Left forelimb (tissue), 1 donor: ENCODE data around the gene SIN3A.
"Not testable (repeated sequence)": the region's sequence is repeated elsewhere in the genome, so short reads cannot be mapped to it uniquely, and the experiment has no call there.

Source experiments
- DNase-seq: peaks from one replicate; pipeline ENCODE4 v3.0.0-alpha.2; 2018; ENCODE audit warnings: low spot score

Gene SIN3A

GRCh38 chr15:75450307-75451201 is 936 bp downstream of the SIN3A start:
- DNase-seq = peak; percentile 98

GRCh38 chr15:75449585-75450306 is 1.7 kb downstream of the SIN3A start:
- DNase-seq = no peak

GRCh38 chr15:75448171-75448570 is 3.3 kb downstream of the SIN3A start:
- not testable (repeated sequence) for DNase-seq

GRCh38 chr15:75446151-75446550 is 5.3 kb downstream of the SIN3A start:
- no peak for DNase-seq

DNA sequence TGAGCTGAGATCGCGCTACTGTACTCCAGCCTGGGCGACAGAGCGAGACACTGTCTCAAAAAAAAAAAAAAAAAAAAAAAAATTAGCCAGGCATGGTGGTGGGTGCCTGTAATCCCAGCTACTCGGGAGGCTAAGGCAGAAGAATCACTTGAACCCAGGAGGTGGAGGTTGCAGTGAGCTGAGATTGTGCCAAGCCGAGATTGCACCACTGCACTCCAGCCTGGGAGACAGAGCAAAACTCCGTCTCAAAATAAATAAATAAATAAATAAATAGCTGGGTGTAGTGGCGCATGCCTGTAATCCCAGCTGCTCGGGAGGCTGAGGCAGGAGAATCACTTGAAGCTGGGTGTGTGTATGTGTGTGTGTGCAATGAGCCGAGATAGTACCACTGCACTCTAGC is 6.2 kb downstream of the SIN3A start:
- DNase-seq = not testable (repeated sequence)

GRCh38 chr15:75443972-75444453 is 7.5 kb downstream of the SIN3A start:
- DNase-seq = not testable (repeated sequence)

DNA sequence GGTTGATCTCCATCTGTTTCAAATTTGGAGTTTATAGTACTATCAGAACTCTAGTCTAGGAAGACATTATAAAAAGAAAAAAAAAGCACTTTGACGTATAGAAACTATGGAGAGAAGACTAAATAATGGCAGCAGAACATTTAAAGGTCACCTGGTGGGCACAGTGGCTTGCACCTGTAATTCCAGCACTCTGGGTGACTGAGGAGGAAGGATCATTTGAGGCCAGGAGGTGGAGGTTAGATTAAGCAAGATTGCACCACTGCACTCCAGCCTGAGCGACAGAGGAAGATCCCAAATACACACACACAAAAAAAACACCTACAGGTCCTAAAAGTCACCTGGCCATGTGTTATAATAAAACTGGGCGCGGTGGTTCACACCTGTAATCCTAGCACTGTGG is 13.8 kb downstream of the SIN3A start:
- DNase-seq = no peak

- DNase-seq = no peak
These were observed 14.6 kb downstream of the SIN3A start for GRCh38 chr15:75436881-75437280.

DNA sequence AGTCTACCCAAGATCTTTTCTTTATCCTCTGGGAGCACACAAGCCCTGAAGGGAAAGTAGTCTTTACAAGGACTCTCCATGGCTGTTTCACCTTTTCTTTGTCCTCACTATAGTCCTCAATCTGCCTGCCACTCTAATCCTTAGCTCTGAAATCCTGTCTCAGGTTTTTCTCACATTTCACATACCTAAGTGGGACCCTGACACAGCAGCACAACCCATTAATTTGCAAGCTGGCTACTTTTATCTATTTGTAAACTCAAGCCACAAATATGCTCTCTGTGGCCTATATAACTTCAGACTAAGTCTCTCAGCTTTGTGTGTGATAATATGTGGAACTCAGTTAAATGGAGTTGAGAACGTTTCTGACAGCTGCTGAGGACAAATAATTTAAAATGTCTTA is 19.8 kb downstream of the SIN3A start:
- no peak for DNase-seq

DNA sequence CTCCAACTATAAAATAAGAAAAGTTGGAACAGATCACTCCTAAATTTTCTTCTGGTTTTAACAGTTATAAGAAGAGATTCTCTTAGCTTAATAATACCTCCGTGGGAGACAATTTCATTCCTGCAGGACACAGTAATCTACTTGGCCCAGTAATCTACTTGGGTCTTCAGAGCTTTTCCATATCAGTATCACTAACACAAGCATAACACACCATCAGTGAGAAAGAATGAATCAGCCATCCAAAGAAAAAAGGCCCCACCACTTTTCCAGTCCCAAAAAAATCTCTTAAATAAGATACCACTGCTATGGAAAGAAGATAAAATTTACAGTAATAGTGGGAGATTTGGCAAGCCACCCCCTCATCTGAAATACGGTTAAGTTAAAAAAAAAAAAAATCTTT is 20.2 kb downstream of the SIN3A start:
- DNase-seq = no peak

- DNase-seq = no peak
These were observed 21.2 kb downstream of the SIN3A start for GRCh38 chr15:75430259-75430658.

DNA sequence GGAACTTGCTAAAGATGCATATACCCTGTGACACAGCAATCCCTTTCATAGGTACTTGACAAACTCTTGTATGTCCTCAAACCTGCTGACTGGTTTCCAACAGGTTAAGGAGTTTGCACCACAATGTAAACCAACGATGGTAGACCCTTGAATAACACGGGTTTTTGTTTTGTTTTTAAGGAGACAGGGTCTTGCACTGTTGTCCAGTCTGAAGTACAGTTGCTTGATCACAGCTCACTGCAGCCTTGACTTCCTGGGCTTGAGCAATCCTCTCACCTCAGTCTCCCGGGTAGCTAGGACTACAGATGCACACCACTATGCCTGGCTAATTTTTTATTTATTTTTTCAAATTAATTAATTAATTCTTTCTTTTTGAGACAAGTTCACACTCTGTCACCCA is 23.3 kb downstream of the SIN3A start:
- DNase-seq = no peak

DNA sequence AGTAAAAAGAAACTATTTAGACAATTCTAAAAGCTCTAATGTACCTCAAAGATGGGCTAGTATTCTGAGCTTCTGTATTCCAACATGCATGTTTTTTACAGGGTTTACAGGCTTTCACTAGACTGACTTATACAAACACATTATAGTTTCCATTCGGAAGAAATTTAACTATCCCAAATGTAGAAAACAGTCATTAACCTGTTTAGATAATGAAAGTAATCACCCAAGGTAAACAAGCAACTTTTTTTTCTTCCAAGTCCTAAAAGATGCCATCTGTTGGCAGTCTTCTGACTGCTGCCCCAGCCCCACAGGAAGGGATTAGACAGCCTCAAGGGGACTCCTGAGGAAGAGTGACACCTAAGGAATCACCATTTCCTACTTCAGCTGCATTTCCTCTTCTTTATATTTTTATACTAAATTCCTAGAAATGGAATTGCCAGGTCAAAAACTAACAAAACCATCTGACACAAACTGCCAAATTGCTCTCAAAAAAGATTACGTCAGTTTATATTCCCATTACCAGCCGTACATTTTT is 25.5 kb downstream of the SIN3A start:
- no peak for DNase-seq

GRCh38 chr15:75422554-75422953 is 28.9 kb downstream of the SIN3A start:
- DNase-seq = no peak

DNA sequence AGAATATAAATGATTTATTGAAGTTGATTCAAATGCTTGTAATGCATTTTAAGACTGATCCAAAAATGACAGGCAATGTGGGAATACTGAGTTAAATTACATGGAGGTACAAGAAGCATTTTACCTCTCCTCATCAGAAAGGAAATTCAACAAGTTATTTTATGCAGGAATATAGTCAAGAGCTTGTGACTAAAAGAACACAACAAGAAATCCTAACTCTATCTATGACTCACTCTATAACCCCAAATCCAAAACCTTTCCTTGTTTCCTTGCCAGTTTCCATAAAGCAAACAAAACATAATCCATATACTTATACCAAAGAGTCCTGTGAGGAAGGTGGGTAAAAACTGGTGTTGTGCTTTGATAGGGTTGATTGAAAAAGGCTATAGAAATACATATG is 30.8 kb downstream of the SIN3A start:
- no peak for DNase-seq

DNA sequence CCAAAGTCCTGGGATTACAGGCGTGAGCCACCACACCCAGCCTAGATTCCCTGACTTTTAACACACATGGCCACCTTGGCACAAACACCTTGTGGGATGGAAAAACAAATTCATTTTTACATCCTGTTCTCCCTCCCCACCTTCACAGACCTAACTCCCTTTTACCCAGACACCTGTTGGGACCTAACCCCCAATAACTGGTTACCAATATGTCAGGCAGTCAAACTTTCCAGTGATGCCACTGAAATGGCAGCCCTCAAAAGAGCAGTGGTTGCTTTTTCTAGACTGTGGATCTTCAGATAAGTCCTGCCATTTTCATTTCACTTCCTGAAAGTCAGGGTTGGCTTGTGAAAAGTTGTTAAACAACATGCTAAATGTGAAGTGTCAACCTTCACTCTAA is 34.9 kb downstream of the SIN3A start:
- no peak for DNase-seq

DNA sequence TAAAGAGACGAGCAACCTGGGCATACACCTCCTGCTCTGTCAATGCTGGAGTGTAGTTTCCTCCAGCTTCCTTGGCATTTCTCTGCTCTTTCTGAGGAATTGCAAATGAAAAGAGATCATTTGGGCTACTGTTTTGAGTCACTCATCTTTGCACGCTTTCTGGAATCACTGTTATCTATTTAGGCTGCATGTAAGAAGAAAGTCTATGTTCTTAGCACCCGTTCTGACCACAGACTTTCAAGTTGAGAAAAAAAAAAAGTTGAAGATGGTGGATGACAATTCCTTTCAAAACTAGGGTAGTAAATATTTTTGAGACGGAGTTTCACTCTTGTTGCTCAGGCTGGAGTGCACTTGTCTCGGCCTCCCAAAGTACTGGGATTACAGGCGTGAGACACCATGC is 41.3 kb downstream of the SIN3A start:
- DNase-seq = no peak

DNA sequence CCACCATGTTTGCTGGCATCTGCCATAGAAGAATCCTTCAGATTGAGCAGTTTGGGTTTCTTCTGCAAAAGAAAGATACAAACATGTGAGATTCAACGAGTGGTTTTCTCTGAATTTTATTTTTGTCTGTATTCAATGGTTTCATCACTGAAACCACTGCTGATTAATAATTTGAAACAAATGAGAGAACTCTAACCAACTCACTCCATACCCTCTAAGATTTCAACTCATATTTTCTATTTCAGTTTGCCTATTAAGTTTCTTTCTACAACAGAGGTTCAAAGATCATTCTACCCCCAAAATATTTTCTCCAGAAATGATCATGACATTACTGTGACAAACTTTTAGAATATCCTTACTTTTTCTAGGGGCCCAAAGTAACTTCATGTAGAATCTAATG is 44.4 kb downstream of the SIN3A start:
- DNase-seq = no peak

DNA sequence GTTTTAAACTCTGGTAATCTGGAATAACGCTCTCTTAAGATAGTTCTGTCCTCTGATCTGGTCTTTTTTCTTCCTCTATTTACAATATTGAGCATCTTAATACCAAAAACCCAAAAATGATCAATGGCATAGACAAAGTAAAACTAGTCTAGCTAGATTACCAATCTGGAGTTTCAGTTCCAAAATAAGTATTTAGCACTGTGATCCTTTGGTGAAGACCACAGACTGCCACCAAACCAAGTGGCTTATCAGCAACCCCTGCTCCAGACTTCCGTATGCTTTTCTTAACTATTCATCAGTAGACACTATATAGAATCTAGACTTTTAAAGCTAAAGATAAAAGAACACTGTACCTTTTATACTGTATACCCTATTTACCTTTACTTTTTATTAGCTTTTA is 47.6 kb downstream of the SIN3A start:
- DNase-seq = no peak

DNA sequence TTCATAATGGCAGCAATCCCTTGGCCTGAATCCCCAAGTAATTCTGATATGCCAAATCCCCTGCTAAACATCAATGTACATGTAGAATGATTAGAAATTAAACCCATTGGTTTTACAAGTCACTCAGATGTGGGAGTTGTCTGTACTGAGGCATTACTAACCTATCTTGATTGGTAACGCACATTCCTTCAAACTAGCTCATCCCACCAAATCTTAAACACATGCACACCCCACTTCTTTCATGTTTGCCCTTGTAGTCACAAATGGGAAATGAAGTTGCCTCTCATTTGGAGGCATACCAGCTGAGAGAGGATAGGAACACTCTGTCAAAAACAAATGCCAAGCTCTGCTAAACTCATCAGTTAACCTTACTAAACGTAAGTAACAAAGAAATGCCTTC is 54.0 kb downstream of the SIN3A start:
- no peak for DNase-seq

DNA sequence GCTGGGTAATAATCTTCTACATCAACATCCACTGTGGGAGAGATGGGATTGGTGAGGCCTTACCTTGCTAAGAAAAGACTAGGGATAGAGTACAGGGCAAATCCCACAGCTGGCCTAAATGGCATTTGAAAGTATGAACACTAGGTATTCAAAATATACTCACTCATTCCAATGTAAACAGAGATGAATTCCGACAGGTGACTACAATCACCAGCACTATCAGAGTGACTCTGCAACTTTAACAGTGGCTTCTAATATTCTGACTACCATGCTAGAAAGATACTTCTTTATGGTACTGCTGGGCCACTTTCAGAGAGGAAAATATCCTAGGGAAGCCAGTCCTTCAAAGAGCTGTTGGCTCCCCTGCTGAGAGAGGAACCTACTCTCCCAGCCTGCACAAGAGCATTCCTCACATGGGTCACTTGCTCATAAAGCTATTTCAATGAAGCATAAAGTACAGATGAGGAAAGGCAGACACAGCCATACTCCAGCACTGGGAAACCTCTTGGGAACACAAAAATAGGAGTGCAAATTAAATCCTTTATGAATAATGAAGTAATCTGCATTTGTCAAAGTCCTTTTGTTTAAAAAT is 61.6 kb downstream of the SIN3A start:
- no peak for DNase-seq

- not testable (repeated sequence) for DNase-seq
These were observed 67.5 kb downstream of the SIN3A start for GRCh38 chr15:75383986-75384385.

GRCh38 chr15:75380773-75381172 is 70.7 kb downstream of the SIN3A start:
- no peak for DNase-seq
